ENCODE results near the gene REG4.

GRCh38 chr1:119811387-119811786 lies at the start of gene REG4:
- TF ChIP-seq CTCF (IDR thresholded peaks at IDR 0.05; ENCODE audit: low read depth, low read length, missing input control) (no peak), YY1 (IDR thresholded peaks at IDR 0.05) (no peak), MAX (IDR thresholded peaks at IDR 0.05) (no peak)

Data from liver (tissue), 2 donors.